HTR-8/SVneo (cell line): ENCODE data around the gene UHMK1.
"Not testable (repeated sequence)": the region's sequence is repeated elsewhere in the genome, so short reads cannot be mapped to it uniquely, and the experiment has no call there.

Experiments used
- DNase-seq: peaks from one replicate; pipeline ENCODE4 v3.0.0; 2011; ENCODE audit warnings: low spot score, mixed read lengths; ENCODE audit not compliant: insufficient read length
- FAIRE-seq: peaks from 2 replicates; lab custom pipeline; 2011; peaks lifted over from hg19 to GRCh38; lab: Jason Lieb, UNC

UHMK1 gene

GRCh38 chr1:162497723-162498495 is at the start of gene UHMK1:
Gene UHMK1, plus strand, starts transcription at chr1:162497818. Its CDS starts 183 bp downstream, at chr1:162498001.
- DNase-seq (peak; percentile 90), FAIRE-seq (no peak)

GRCh38 chr1:162454361-162454760 is 43.3 kb upstream of the UHMK1 start:
- not testable (repeated sequence) for DNase-seq, FAIRE-seq

GRCh38 chr1:162456323-162456722 is 41.3 kb upstream of the UHMK1 start:
- FAIRE-seq (no peak), DNase-seq (no peak)

- no peak for DNase-seq
- no peak for FAIRE-seq
Observed at GRCh38 chr1:162458236-162458635, 39.4 kb upstream of the UHMK1 start.

GRCh38 chr1:162462425-162462824 is 35.2 kb upstream of the UHMK1 start:
- FAIRE-seq, DNase-seq: not testable (repeated sequence)

- DNase-seq, result no peak
- FAIRE-seq, result no peak
Observed at GRCh38 chr1:162463021-162463420, 34.6 kb upstream of the UHMK1 start.

GRCh38 chr1:162466797-162467196 is 30.8 kb upstream of the UHMK1 start:
- DNase-seq, result no peak
- FAIRE-seq, result no peak

- FAIRE-seq, result no peak
- no peak for DNase-seq
Observed at GRCh38 chr1:162470216-162470615, 27.4 kb upstream of the UHMK1 start.

GRCh38 chr1:162471290-162471853 is 26.2 kb upstream of the UHMK1 start:
- no peak for FAIRE-seq
- DNase-seq, result no peak

- DNase-seq (no peak), FAIRE-seq (no peak)
Observed at GRCh38 chr1:162475089-162475488, 22.5 kb upstream of the UHMK1 start.

GRCh38 chr1:162475539-162476185 is 22.0 kb upstream of the UHMK1 start:
- FAIRE-seq (no peak), DNase-seq (no peak)

GRCh38 chr1:162476620-162477019 is 21.0 kb upstream of the UHMK1 start:
- FAIRE-seq, result no peak

GRCh38 chr1:162485236-162485635 is 12.4 kb upstream of the UHMK1 start:
- no peak for DNase-seq
- no peak for FAIRE-seq

More at GRCh38 chr1:162476620-162477019, 21.0 kb upstream of the UHMK1 start:
- DNase-seq, result no peak

- DNase-seq (no peak), FAIRE-seq (no peak)
Observed at GRCh38 chr1:162487241-162487640, 10.4 kb upstream of the UHMK1 start.

- FAIRE-seq, result no peak
- DNase-seq, result no peak
Observed at GRCh38 chr1:162488219-162488618, 9.4 kb upstream of the UHMK1 start.

GRCh38 chr1:162495531-162496233 is 1.9 kb upstream of the UHMK1 start:
- FAIRE-seq, DNase-seq: not testable (repeated sequence)

- DNase-seq (no peak), FAIRE-seq (no peak)
Observed at GRCh38 chr1:162497104-162497722, 405 bp upstream of the UHMK1 start.

GRCh38 chr1:162498496-162498810 is 835 bp downstream of the UHMK1 start:
- DNase-seq, result no peak

GRCh38 chr1:162500805-162501204 is 3.2 kb downstream of the UHMK1 start:
- FAIRE-seq (no peak), DNase-seq (no peak)

More at GRCh38 chr1:162498496-162498810, 835 bp downstream of the UHMK1 start:
- FAIRE-seq, result no peak

- DNase-seq (no peak), FAIRE-seq (no peak)
Observed at GRCh38 chr1:162502077-162502476, 4.5 kb downstream of the UHMK1 start.
